Bladder microvascular endothelial cell (primary cell): Measurements from ENCODE around the gene DENND2D. TPM values are rescaled to one million over a fixed set of nuclear protein-coding genes. Genes with fewer than 3 reads are reported as not detected.

Source experiments
- total RNA-seq: library from RNA; depleted of rRNA; stranded (reverse); fragments of >200 nt; gene quantifications from 2 replicates; pipeline ENCODE4 v1.2.3, GENCODE V29; 2014

DENND2D gene
- total RNA-seq = 0.49 and 3.1 TPM in 2 replicates

GRCh38 chr1:111199881-111200801, at the start of gene DENND2D:
Gene DENND2D, minus strand, starts transcription at chr1:111200646. Its CDS starts 187 bp downstream, at chr1:111200459.

GRCh38 chr1:111227434-111227833, 27.0 kb upstream of the DENND2D start, which contains the start of gene CHI3L2:
Gene CHI3L2, plus strand, starts transcription at chr1:111227713. Its CDS starts 17 bp downstream, at chr1:111227730.

GRCh38 chr1:111139956-111140679, 60.3 kb downstream of the DENND2D start, which contains the start of the genes CEPT1 and DRAM2:
Gene CEPT1, plus strand, starts transcription at chr1:111140223. Its CDS starts 7,492 bp downstream, at chr1:111147715.
Gene DRAM2, minus strand, starts transcription at chr1:111140093. Its CDS starts 8,539 bp downstream, at chr1:111131554.

Other genes with a start within 250 kb of the DENND2D start
- gene LRIF1, start 236.7 kb downstream of the DENND2D start, total RNA-seq = 7.3 and 7.7 TPM in 2 replicates
- gene DRAM2, start 60.6 kb downstream of the DENND2D start, total RNA-seq = 41.3 and 57.6 TPM in 2 replicates
- 30.1 and 47.5 TPM in 2 replicates for gene CEPT1, start 60.4 kb downstream of the DENND2D start, total RNA-seq
- gene CHI3L2, start 27.1 kb upstream of the DENND2D start, total RNA-seq = not detected in 2 replicates
- gene CHIA, start 90.2 kb upstream of the DENND2D start, total RNA-seq = not detected in 2 replicates
- 0.32 and 0.94 TPM in 2 replicates for gene OVGP1, start 227.1 kb upstream of the DENND2D start, total RNA-seq
- 24.9 and 49.3 TPM in 2 replicates for gene WDR77, start 248.6 kb upstream of the DENND2D start, total RNA-seq
- 265 and 400 TPM in 2 replicates for gene ATP5PB, start 248.8 kb upstream of the DENND2D start, total RNA-seq